Measurements from ENCODE around the gene SEPTIN14. TPM values are rescaled to one million over a fixed set of nuclear protein-coding genes. Genes with fewer than 3 reads are reported as not detected.
"Not testable (repeated sequence)": the region's sequence is repeated elsewhere in the genome, so short reads cannot be mapped to it uniquely, and the experiment has no call there.

SEPTIN14 gene
- total RNA-seq, 1 donor from 2014 or later = not detected

- not testable (repeated sequence) for DNase-seq (ENCODE audit: low read depth)
Observed at GRCh38 chr7:55785444-55785843, 77.1 kb downstream of the SEPTIN14 start.

- no peak for DNase-seq (ENCODE audit: low read depth)
Observed at GRCh38 chr7:55784151-55784550, 78.4 kb downstream of the SEPTIN14 start.

- DNase-seq (ENCODE audit: low read depth) = no peak
Observed at GRCh38 chr7:55778631-55779030, 83.9 kb downstream of the SEPTIN14 start.

- no peak for DNase-seq (ENCODE audit: low read depth)
Observed at GRCh38 chr7:55776196-55776595, 86.4 kb downstream of the SEPTIN14 start.

GRCh38 chr7:55775051-55775420, 87.5 kb downstream of the SEPTIN14 start:
- DNase-seq (ENCODE audit: low read depth) = no peak

GRCh38 chr7:55774327-55775050, 88.1 kb downstream of the SEPTIN14 start:
- peak; percentile 2 for DNase-seq (ENCODE audit: low read depth)

DNA sequence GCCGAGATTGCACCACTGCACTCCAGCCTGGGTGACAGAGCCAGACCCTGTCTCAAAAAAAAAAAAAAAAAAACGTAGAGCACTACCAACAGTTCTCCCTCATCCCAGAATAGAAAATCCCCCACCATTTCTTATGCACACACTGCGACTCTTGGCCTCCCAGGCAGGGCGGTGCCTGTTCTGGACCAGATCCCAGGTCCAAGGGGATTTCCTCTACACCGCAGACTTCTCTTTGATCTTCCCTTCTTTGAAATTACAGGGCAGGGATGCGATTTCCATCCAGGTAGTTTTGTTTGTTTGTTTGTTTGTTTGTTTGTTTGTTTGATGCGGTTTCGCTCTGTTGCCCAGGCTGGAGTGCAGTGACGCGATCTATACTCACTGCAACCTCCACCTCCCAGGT, 91.8 kb downstream of the SEPTIN14 start:
- DNase-seq (ENCODE audit: low read depth) = no peak

GRCh38 chr7:55753274-55753862, 109.2 kb downstream of the SEPTIN14 start:
- DNase-seq (ENCODE audit: low read depth) = not testable (repeated sequence)

- DNase-seq (ENCODE audit: low read depth) = not testable (repeated sequence)
Observed at GRCh38 chr7:55744706-55745105, 117.8 kb downstream of the SEPTIN14 start.

Other genes starting within 250 kb of the SEPTIN14 start
- gene ZNF713, start 24.7 kb upstream of the SEPTIN14 start, total RNA-seq = 4.5 and 5.6 TPM in 2 replicates
- 18.3 and 19.1 TPM in 2 replicates for gene MRPS17, start 89.1 kb upstream of the SEPTIN14 start, total RNA-seq
- gene NIPSNAP2, start 101.8 kb upstream of the SEPTIN14 start, total RNA-seq = 101 and 117 TPM in 2 replicates
- gene PSPH, start 188.7 kb upstream of the SEPTIN14 start, total RNA-seq = 66.0 and 72.7 TPM in 2 replicates
- 290 and 369 TPM in 2 replicates for gene CCT6A, start 189.0 kb upstream of the SEPTIN14 start, total RNA-seq
- gene SUMF2, start 201.5 kb upstream of the SEPTIN14 start, total RNA-seq = 155 and 162 TPM in 2 replicates
- gene PHKG1, start 230.2 kb upstream of the SEPTIN14 start, total RNA-seq = 35.2 and 57.5 TPM in 2 replicates
- 616 and 682 TPM in 2 replicates for gene CHCHD2, start 243.7 kb upstream of the SEPTIN14 start, total RNA-seq

Data from myocyte (in vitro differentiated cells).